SU-DHL-6 (cell line): Measurements from ENCODE around the gene STX16.

Source experiments
- H2AFZ ChIP-seq: fragments of 200-600 bp; sonication (generic); 2 replicates; pipeline ENCODE4 v1.6.1; 2014; ENCODE audit warnings: low read depth, mild to moderate bottlenecking, moderate library complexity, mixed read lengths, antibody characterized with exemption, low read length; ENCODE audit not compliant: severe bottlenecking
- H3F3A ChIP-seq: fragments of 200-600 bp; shearing (Covaris generic); 2 replicates; pipeline ENCODE4 v1.6.0; 2016; ENCODE audit warnings: antibody characterized with exemption, mild to moderate bottlenecking; ENCODE audit not compliant: insufficient read depth
- H3K27ac ChIP-seq: fragments of 200-600 bp; sonication (generic); 2 replicates; pipeline ENCODE4 v1.5.1; 2016; ENCODE audit warnings: low read depth, mild to moderate bottlenecking, low read length, moderate library complexity, mixed read lengths
- H3K27me3 ChIP-seq: fragments of 200-600 bp; sonication (generic), shearing (Covaris generic); 2 replicates; pipeline ENCODE4 v1.6.0; 2014; ENCODE audit warnings: mild to moderate bottlenecking, low read length
- H3K36me3 ChIP-seq: fragments of 200-600 bp; sonication (generic); 2 replicates; pipeline ENCODE4 v1.6.1; 2014; ENCODE audit warnings: mild to moderate bottlenecking, low read length, mixed read lengths
- H3K4me2 ChIP-seq: fragments of 300-600, 200-600 bp; shearing (Covaris generic), sonication (generic); 2 replicates; pipeline ENCODE4 v1.6.0; 2014; ENCODE audit warnings: low read length, low read depth, mild to moderate bottlenecking; ENCODE audit not compliant: poor library complexity, severe bottlenecking
- H3K4me3 ChIP-seq: fragments of 200-600 bp; sonication (generic); 2 replicates; pipeline ENCODE4 v1.5.1; 2014; ENCODE audit warnings: antibody characterized with exemption, low read length, mild to moderate bottlenecking, mixed read lengths; ENCODE audit not compliant: insufficient read depth, poor library complexity, severe bottlenecking
- H3K79me2 ChIP-seq: fragments of 200-600 bp; sonication (generic); 2 replicates; pipeline ENCODE4 v1.6.1; 2014; ENCODE audit warnings: mild to moderate bottlenecking, low read length, moderate library complexity; ENCODE audit not compliant: insufficient read depth
- H3K9ac ChIP-seq: fragments of 200-600 bp; sonication (generic); 2 replicates; pipeline ENCODE4 v1.7.0; 2014; ENCODE audit warnings: mild to moderate bottlenecking, low read length
- H3K9me2 ChIP-seq: fragments of 200-600 bp; sonication (generic); replicated peaks from 2 replicates; pipeline ENCODE4 v1.6.1; 2014; ENCODE audit warnings: low read length; ENCODE audit not compliant: insufficient read depth
- H3K9me3 ChIP-seq: fragments of 200-600 bp; sonication (generic); 2 replicates; pipeline ENCODE4 v1.6.1; 2014; ENCODE audit warnings: low read length, mixed read lengths; ENCODE audit not compliant: insufficient read depth
- H4K20me1 ChIP-seq: fragments of 200-600 bp; sonication (generic); 2 replicates; pipeline ENCODE4 v1.6.1; 2014; ENCODE audit warnings: low read depth, mild to moderate bottlenecking, antibody characterized with exemption, low read length, moderate library complexity, mixed read lengths
- CTCF ChIP-seq: fragments of 200-600 bp; sonication (generic); IDR thresholded peaks from one replicate; pipeline ENCODE4 v1.5.1; 2017; ENCODE audit warnings: antibody characterized with exemption, mild to moderate bottlenecking, low read length, moderate library complexity; ENCODE audit not compliant: insufficient read depth, poor library complexity, severe bottlenecking
- EZH2phosphoT487 ChIP-seq: fragments of 200-600 bp; sonication (generic), shearing (Covaris generic); conservative IDR thresholded peaks from 2 replicates; pipeline ENCODE4 v1.6.1; 2018; ENCODE audit warnings: mild to moderate bottlenecking, antibody characterized with exemption, low read length, moderate library complexity, mixed read lengths

STX16 gene

GRCh38 chr20:58694241-58695083, 43.4 kb downstream of the STX16 start:
- no peak overlapping the region for H3K9ac ChIP-seq
- H3K4me3 ChIP-seq, result no peak overlapping the region
- H3F3A ChIP-seq, result peaks cover 12% of the 10 kb centered on the region; the same call in 1 of the 2 replicates
- no peaks in the 10 kb centered on the region for H3K9me3 ChIP-seq
- TF ChIP-seq CTCF (no peak), EZH2phosphoT487 (no peak)
- H3K27me3 ChIP-seq, result no peaks in the 10 kb centered on the region
- H3K9me2 ChIP-seq, result no peaks in the 10 kb centered on the region
- no peaks in the 10 kb centered on the region for H3K36me3 ChIP-seq
- H3K4me2 ChIP-seq, result no peak overlapping the region
- H4K20me1 ChIP-seq, result no peaks in the 10 kb centered on the region
- no peak overlapping the region for H2AFZ ChIP-seq
- no peak overlapping the region for H3K27ac ChIP-seq
- no peaks in the 10 kb centered on the region for H3K79me2 ChIP-seq

GRCh38 chr20:58695084-58695722, 44.1 kb downstream of the STX16 start:
- H3K9me3 ChIP-seq, result no peaks in the 10 kb centered on the region
- H3K27me3 ChIP-seq, result no peaks in the 10 kb centered on the region
- no peaks in the 10 kb centered on the region for H3K36me3 ChIP-seq
- no peak overlapping the region for H3K27ac ChIP-seq
- no peak overlapping the region for H3K4me2 ChIP-seq
- no peaks in the 10 kb centered on the region for H3K9me2 ChIP-seq
- H3K4me3 ChIP-seq, result no peak overlapping the region
- H3K79me2 ChIP-seq, result no peaks in the 10 kb centered on the region
- H4K20me1 ChIP-seq, result no peaks in the 10 kb centered on the region
- H3F3A ChIP-seq, result peaks cover 11% of the 10 kb centered on the region; the same call in 1 of the 2 replicates
- H2AFZ ChIP-seq, result no peak overlapping the region
- no peak for TF ChIP-seq EZH2phosphoT487
- TF ChIP-seq CTCF, result no peak
- no peak overlapping the region for H3K9ac ChIP-seq

- H3K4me2 ChIP-seq, result no peak overlapping the region
- H2AFZ ChIP-seq, result no peak overlapping the region
- H3K9me3 ChIP-seq, result no peaks in the 10 kb centered on the region
- no peaks in the 10 kb centered on the region for H3K9me2 ChIP-seq
- no peak overlapping the region for H3K27ac ChIP-seq
- no peaks in the 10 kb centered on the region for H3K79me2 ChIP-seq
- H3K4me3 ChIP-seq, result no peak overlapping the region
- no peak overlapping the region for H3K9ac ChIP-seq
- H4K20me1 ChIP-seq, result no peaks in the 10 kb centered on the region
- H3K36me3 ChIP-seq, result no peaks in the 10 kb centered on the region
- no peaks in the 10 kb centered on the region for H3K27me3 ChIP-seq
- TF ChIP-seq EZH2phosphoT487, result no peak
- TF ChIP-seq CTCF, result no peak
- H3F3A ChIP-seq, result 0 out of 2 replicates have a peak, but pooled peaks cover 4% of the 10 kb centered on the region
These were observed 44.9 kb downstream of the STX16 start for GRCh38 chr20:58695895-58696375.
